H9 (cell line): ENCODE measurements around the gene CACNA1I. TPM values are rescaled to one million over a fixed set of nuclear protein-coding genes. Genes with fewer than 3 reads are reported as not detected.

Source experiments
- DNase-seq: peaks from one replicate; pipeline ENCODE4 v3.0.0-alpha.2; 2017
- H2AFZ ChIP-seq: one replicate; pipeline ENCODE4 v1.6.1; 2013; ENCODE audit warnings: mild to moderate bottlenecking, low read length, control low read depth, moderate library complexity
- H2AK5ac ChIP-seq: 2 replicates; pipeline ENCODE4 v1.6.1; 2013; ENCODE audit warnings: low read length, control low read depth, mixed read lengths; ENCODE audit not compliant: insufficient read length
- H2BK120ac ChIP-seq: one replicate; pipeline ENCODE4 v1.6.1; 2013; ENCODE audit warnings: low read depth, mild to moderate bottlenecking, low read length, control low read depth, inconsistent platforms; ENCODE audit not compliant: poor library complexity, severe bottlenecking
- H2BK12ac ChIP-seq: 2 replicates; pipeline ENCODE4 v1.6.1; 2013; ENCODE audit warnings: low read length, control low read depth, mixed read lengths, low read depth; ENCODE audit not compliant: insufficient read length
- H2BK15ac ChIP-seq: 2 replicates; pipeline ENCODE4 v1.6.1; 2013; ENCODE audit warnings: low read depth, low read length, control low read depth
- H2BK20ac ChIP-seq: one replicate; pipeline ENCODE4 v1.6.1; 2013; ENCODE audit warnings: low read depth, mild to moderate bottlenecking, low read length, control low read depth, inconsistent platforms; ENCODE audit not compliant: poor library complexity, severe bottlenecking
- H2BK5ac ChIP-seq: 2 replicates; pipeline ENCODE4 v1.6.1; 2013; ENCODE audit warnings: low read length, control low read depth, mixed read lengths; ENCODE audit not compliant: insufficient read length
- H3K14ac ChIP-seq: 2 replicates; pipeline ENCODE4 v1.6.1; 2013; ENCODE audit warnings: low read length, control low read depth; ENCODE audit not compliant: insufficient read depth
- H3K18ac ChIP-seq: 2 replicates; pipeline ENCODE4 v1.6.1; 2013; ENCODE audit warnings: low read depth, mild to moderate bottlenecking, mixed read lengths, low read length, control low read depth; ENCODE audit not compliant: insufficient read length
- H3K23ac ChIP-seq: 2 replicates; pipeline ENCODE4 v1.6.1; 2013; ENCODE audit warnings: low read length, control low read depth, mixed read lengths, low read depth; ENCODE audit not compliant: insufficient read length
- H3K23me2 ChIP-seq: 2 replicates; pipeline ENCODE4 v1.6.1; 2013; ENCODE audit warnings: low read depth, mild to moderate bottlenecking, mixed read lengths, low read length, control low read depth; ENCODE audit not compliant: insufficient read length, poor library complexity, severe bottlenecking
- H3K27ac ChIP-seq: 2 replicates; pipeline ENCODE4 v1.5.1; 2013; ENCODE audit warnings: low read length, control low read depth, mixed read lengths, low read depth; ENCODE audit not compliant: insufficient read length
- H3K27me3 ChIP-seq: 2 replicates; pipeline ENCODE4 v1.6.1; 2013; ENCODE audit warnings: low read length, control low read depth, inconsistent platforms; ENCODE audit not compliant: insufficient read depth
- H3K4ac ChIP-seq: 2 replicates; pipeline ENCODE4 v1.6.1; 2013; ENCODE audit warnings: low read depth, mild to moderate bottlenecking, control low read depth, inconsistent platforms, low read length, moderate library complexity
- H3K4me1 ChIP-seq: 2 replicates; pipeline ENCODE4 v1.6.1; 2013; ENCODE audit warnings: low read length, control low read depth, inconsistent platforms; ENCODE audit not compliant: insufficient read depth
- H3K4me2 ChIP-seq: 2 replicates; pipeline ENCODE4 v1.6.1; 2013; ENCODE audit warnings: low read length, control low read depth, mixed read lengths; ENCODE audit not compliant: insufficient read length, insufficient read depth
- H3K56ac ChIP-seq: 2 replicates; pipeline ENCODE4 v1.6.1; 2013; ENCODE audit warnings: low read depth, mild to moderate bottlenecking, mixed read lengths, low read length, control low read depth; ENCODE audit not compliant: insufficient read length
- H3K79me1 ChIP-seq: 2 replicates; pipeline ENCODE4 v1.6.1; 2013; ENCODE audit warnings: low read depth, mild to moderate bottlenecking, moderate library complexity, low read length, control low read depth, inconsistent platforms; ENCODE audit not compliant: insufficient read depth, poor library complexity, severe bottlenecking
- H3K79me2 ChIP-seq: 2 replicates; pipeline ENCODE4 v1.6.1; 2013; ENCODE audit warnings: low read length, control low read depth, inconsistent platforms; ENCODE audit not compliant: insufficient read depth
- H3K9ac ChIP-seq: 2 replicates; pipeline ENCODE4 v1.6.1; 2013; ENCODE audit warnings: low read length, control low read depth, mixed read lengths; ENCODE audit not compliant: insufficient read length; ENCODE audit errors: extremely low read depth
- H3K9me3 ChIP-seq: one replicate; pipeline ENCODE4 v1.6.1; 2013; ENCODE audit warnings: low read depth, low read length, inconsistent platforms; ENCODE audit not compliant: control insufficient read depth
- H3T11ph ChIP-seq: one replicate; pipeline ENCODE4 v1.6.1; 2013; ENCODE audit warnings: mild to moderate bottlenecking, low read length, control low read depth, inconsistent platforms
- H4K20me1 ChIP-seq: one replicate; pipeline ENCODE4 v1.6.1; 2013; ENCODE audit not compliant: control insufficient read depth, insufficient read length, insufficient read depth
- H4K5ac ChIP-seq: 2 replicates; pipeline ENCODE4 v1.6.1; 2013; ENCODE audit warnings: low read depth, mild to moderate bottlenecking, mixed read lengths, low read length, control low read depth; ENCODE audit not compliant: insufficient read length
- H4K8ac ChIP-seq: replicated peaks from 2 replicates; pipeline ENCODE4 v1.6.1; 2013; ENCODE audit warnings: low read length, control low read depth, mixed read lengths, low read depth; ENCODE audit not compliant: insufficient read length
- H4K91ac ChIP-seq: 2 replicates; pipeline ENCODE4 v1.6.1; 2013; ENCODE audit warnings: low read depth, mild to moderate bottlenecking, moderate library complexity, mixed read lengths, low read length, control low read depth; ENCODE audit not compliant: insufficient read length
- H3K27ac Mint-ChIP-seq, 3 experiments: 2 replicates in 2 of 3; 3 replicates in 1 of 3; pipeline ENCODE4 v1.8.0; 2020 to 2021; ENCODE audit warnings: mixed read lengths in 3 of 3, mild to moderate bottlenecking in 1 of 3, moderate library complexity in 1 of 3
- H3K27me3 Mint-ChIP-seq: 2 replicates; pipeline ENCODE4 v1.8.0; 2021; ENCODE audit warnings: low read depth, mild to moderate bottlenecking, moderate library complexity, mixed read lengths
- H3K36me3 Mint-ChIP-seq, 3 experiments: 2 replicates in 2 of 3; 3 replicates in 1 of 3; pipeline ENCODE4 v1.8.0; 2020 to 2021; ENCODE audit warnings: low read depth in 3 of 3, mixed read lengths in 3 of 3; ENCODE audit not compliant: insufficient read depth in 1 of 3
- H3K4me1 Mint-ChIP-seq, 2 experiments: 2 replicates each; pipeline ENCODE4 v1.8.0; 2020; ENCODE audit warnings: mixed read lengths in 2 of 2
- H3K4me3 Mint-ChIP-seq, 2 experiments: 2 replicates in 1 of 2; 3 replicates in 1 of 2; pipeline ENCODE4 v1.8.0; 2020 to 2021; ENCODE audit warnings: mild to moderate bottlenecking in 2 of 2, mixed read lengths in 2 of 2, moderate library complexity in 1 of 2
- H3K9me3 Mint-ChIP-seq, 2 experiments: 2 replicates in 1 of 2; 3 replicates in 1 of 2; pipeline ENCODE4 v1.8.0; 2020; ENCODE audit warnings: mild to moderate bottlenecking in 2 of 2, mixed read lengths in 2 of 2, moderate library complexity in 1 of 2
- WGBS: extraction: QIAGEN DNeasy Blood & Tissue Kit; methylation state at CpG from one replicate; pipeline ENCODE4 v1.1.7; 2013; ENCODE audit warnings: missing lambda C conversion rate, low lambda C conversion rate, mixed read lengths; ENCODE audit not compliant: insufficient read length; ENCODE audit errors: extremely low coverage; 5-methylcytosine and 5-hydroxymethylcytosine counted together
- total RNA-seq: library from RNA; stranded (reverse); gene quantifications from 2 replicates; pipeline ENCODE4 v1.2.1, GENCODE V29; 2021
- TF ChIP-seq, protein P1 (sequence below): fragments of 200-600 bp; sonication (generic); conservative IDR thresholded peaks from 3 replicates; pipeline ENCODE4 v1.8.0; 2021; ENCODE audit warnings: antibody characterized with exemption, mild to moderate bottlenecking

Gene CACNA1I
- total RNA-seq, 1 experiment from 2014 or later = 0.50 TPM

DNA sequence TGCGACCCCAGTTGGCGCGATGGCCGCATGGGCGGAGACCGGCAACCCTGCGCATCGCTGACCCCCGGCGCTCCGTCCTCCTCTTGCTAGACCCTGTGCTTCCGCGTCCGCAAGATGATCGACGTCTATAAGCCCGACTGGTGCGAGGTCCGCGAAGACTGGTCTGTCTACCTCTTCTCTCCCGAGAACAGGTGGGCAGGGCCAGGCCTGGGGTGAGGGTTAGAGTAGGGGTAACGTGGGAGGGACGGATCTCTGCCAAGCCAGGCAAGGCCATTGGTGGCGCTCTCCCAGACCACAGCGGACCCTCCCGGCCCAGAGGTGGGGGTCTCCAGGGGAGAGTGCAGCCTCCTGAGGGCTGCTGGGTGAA lies 92.1 kb downstream of the CACNA1I start:
- Histone ChIP-seq H4K5ac (no peak overlapping the region), H3K23ac (no peak overlapping the region), H4K8ac (no peak overlapping the region), H3K27me3 (peaks cover 4% of the 10 kb centered on the region; the same call in 1 of the 2 replicates), H2BK5ac (no peak overlapping the region), H2BK20ac (no peak overlapping the region), H2AK5ac (no peak overlapping the region), H3K79me2 (no peaks in the 10 kb centered on the region), H3K9ac (no peak overlapping the region), H3K4ac (no peak overlapping the region), H3K4me1 (no peaks in the 10 kb centered on the region; the same call in 1 of the 2 replicates), H3K23me2 (peaks cover 10% of the 10 kb centered on the region), H3K18ac (no peak overlapping the region), H3K27ac (no peak overlapping the region), H3K9me3 (no peaks in the 10 kb centered on the region), H3K79me1 (no peaks in the 10 kb centered on the region), H4K91ac (no peak overlapping the region), H2BK15ac (no peak overlapping the region), H2BK120ac (no peak overlapping the region), H2AFZ (no peak overlapping the region), H2BK12ac (no peak overlapping the region), H3K56ac (no peak overlapping the region), H3K4me2 (peak overlapping the region; percentile 60), H3K14ac (no peak overlapping the region), H4K20me1 (peaks cover 2% of the 10 kb centered on the region), H3T11ph (no peak overlapping the region)
- WGBS = no CpG with 5 or more reads among the region's 26 CpGs
- Mint-ChIP-seq H3K4me1 (peaks cover 27 to 29% of the 10 kb centered on the region in 2 experiments), H3K36me3 (no peaks in the 10 kb centered on the region; a peak in 1 of 7 replicates), H3K4me3 (peak overlapping the region; percentile 61 to 82), H3K27ac (no peak overlapping the region), H3K27me3 (peaks cover 57% of the 10 kb centered on the region), H3K9me3 (no peaks in the 10 kb centered on the region)
- DNase-seq = peak; percentile 84
- TF ChIP-seq, protein P1, sequence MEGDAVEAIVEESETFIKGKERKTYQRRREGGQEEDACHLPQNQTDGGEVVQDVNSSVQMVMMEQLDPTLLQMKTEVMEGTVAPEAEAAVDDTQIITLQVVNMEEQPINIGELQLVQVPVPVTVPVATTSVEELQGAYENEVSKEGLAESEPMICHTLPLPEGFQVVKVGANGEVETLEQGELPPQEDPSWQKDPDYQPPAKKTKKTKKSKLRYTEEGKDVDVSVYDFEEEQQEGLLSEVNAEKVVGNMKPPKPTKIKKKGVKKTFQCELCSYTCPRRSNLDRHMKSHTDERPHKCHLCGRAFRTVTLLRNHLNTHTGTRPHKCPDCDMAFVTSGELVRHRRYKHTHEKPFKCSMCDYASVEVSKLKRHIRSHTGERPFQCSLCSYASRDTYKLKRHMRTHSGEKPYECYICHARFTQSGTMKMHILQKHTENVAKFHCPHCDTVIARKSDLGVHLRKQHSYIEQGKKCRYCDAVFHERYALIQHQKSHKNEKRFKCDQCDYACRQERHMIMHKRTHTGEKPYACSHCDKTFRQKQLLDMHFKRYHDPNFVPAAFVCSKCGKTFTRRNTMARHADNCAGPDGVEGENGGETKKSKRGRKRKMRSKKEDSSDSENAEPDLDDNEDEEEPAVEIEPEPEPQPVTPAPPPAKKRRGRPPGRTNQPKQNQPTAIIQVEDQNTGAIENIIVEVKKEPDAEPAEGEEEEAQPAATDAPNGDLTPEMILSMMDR = 0 out of 3 replicates have a peak, but pooled peaks have one; percentile 18
